8988T (cell line): ENCODE measurements around the gene ADAT2.

Source experiments
- DNase-seq: peaks from one replicate; pipeline ENCODE4 v3.0.0; 2011

The ADAT2 gene

DNA sequence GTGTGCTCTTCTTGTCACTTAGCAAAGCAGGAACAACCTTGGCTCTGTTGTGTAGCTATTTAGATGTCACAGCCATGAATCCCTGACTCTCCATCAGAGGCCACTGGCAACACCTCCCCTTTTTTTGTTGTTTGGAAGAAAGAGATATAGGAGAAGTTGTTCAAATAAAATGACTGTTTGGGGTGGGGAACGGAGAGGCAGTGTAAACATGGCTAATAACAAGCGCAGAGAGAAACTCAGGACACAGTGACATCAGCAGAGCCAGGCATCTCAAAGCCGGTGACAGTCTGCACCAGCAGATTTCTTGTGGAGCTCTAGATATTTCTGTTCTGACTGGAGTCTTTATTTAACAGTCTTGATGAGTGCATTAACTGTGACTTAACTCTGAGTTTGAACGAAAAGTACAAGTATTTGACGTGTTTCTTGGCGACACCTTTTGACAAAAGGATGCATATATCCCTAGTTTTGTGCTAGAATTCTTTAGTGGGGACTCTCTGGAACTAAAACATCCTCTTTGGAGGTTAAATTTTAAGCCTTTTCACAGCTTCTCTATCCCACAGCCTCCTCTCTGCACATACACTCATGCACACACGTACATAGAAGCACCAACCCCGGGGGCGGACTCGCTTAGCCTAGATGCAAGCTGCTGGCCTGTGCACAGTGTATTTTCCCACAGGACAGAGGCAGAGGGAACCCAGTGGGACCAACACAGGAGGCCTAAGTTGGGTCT is 53.8 kb downstream of the ADAT2 start:
- no peak for DNase-seq

DNA sequence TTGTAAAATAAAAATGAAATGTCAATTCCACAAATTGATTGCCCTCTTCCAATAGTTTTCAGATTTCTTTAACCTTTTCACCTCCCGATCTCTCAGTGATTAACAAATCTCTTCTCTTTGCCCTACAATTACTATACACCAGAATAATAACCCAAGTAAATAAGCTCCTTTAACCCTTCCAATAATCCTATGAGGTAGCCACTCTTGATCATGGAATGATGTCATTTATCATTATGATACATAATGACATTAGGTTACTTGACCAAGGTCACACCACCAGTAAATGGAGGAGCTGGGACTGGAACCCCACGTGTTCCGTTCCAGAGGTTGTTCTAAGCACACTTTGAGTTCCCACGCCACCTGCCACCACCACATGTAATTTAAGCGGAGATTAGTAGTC is 54.8 kb downstream of the ADAT2 start:
- DNase-seq, result no peak

DNA sequence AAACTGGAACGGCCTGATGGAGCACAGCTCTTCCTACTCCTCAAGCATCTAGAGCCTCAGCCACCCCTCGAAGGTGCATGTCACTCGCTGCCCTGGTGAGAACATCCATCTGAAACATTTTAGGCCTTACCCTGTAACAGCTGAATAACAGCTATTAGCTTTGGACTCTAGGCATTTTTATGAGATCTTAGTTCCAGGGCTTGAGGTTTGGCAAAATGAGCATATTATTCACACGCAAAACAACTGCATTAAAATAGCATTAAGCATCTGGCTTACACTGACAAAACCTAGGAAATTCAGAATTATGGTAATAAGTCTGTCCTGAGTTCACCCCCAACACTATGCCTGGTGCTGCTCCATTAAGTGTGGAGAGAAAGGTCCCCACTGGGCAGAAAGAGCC is 56.1 kb downstream of the ADAT2 start:
- DNase-seq, result no peak

DNA sequence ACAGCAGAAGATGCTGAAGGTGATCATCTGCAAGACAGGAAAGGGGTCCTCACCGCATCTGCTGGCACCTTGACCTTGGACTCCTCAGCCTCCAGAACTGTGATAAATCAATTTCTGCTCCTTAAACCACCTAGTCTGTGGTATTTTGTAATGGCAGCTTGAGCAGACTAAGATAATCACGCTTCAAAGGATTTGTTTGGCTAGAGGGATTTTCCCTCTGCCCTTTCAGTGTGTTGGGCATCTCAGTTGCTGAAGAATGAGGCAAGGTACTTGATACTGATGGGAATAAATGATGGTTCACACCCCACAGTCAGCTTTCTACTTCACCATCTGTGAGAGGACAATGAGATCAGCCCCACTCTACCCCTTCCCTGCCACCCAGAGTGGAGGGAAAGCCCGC is 60.2 kb downstream of the ADAT2 start:
- DNase-seq, result no peak

DNA sequence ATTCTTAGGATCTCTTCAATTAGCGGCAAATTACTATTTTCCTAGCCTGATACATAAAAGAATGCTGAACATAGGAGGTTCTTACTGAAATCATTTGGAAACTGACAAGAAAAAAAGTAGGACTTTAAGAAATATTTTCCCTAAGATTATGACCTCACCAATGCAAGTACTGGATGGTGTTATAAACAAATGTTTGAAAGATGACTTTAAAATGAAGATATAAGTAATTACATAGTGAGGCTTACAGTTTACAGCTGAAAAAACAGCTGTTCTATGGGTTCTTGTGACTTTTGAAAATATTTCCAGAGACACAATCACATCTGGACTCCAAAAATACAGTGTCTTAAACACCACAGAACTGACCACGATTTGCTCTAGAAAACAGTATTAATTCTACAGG is 64.9 kb downstream of the ADAT2 start:
- no peak for DNase-seq

DNA sequence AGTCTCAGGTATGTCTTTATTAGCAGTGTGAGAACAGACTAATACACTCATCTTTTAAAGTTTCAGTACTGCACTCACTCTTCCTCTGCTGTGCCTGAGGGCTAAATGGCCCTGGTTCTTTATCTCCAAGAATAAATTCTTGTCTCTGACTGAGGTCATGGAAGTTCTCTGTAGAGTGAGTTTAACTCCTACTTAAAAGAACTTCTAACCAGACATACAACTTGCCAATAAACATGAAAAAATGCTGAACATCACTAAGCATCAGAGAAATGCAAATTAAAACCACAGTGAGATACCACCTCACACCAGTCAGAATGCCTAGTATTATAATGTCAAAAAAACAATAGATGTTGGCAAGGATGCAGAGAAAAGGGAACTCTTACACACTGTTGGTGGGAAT is 73.6 kb downstream of the ADAT2 start:
- DNase-seq, result no peak

DNA sequence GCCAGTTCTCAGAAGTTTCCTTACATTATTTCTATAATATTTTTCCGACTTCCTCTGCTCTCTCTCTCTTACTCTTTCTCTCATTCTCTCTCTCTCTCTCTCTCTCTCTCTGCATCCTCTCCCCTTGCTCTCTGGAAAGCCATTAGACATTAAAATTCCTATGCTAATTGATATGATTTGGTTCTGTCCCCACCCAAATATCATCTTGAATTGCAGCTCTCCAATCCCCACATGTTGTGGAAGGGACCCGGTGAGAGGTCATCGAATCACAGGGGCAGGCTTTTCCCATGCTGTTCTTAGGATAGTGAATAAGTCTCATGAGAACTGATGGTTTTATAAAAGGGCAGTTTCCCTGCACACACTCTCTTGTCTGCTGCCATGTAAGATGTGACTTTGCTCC is 74.1 kb downstream of the ADAT2 start:
- no peak for DNase-seq

DNA sequence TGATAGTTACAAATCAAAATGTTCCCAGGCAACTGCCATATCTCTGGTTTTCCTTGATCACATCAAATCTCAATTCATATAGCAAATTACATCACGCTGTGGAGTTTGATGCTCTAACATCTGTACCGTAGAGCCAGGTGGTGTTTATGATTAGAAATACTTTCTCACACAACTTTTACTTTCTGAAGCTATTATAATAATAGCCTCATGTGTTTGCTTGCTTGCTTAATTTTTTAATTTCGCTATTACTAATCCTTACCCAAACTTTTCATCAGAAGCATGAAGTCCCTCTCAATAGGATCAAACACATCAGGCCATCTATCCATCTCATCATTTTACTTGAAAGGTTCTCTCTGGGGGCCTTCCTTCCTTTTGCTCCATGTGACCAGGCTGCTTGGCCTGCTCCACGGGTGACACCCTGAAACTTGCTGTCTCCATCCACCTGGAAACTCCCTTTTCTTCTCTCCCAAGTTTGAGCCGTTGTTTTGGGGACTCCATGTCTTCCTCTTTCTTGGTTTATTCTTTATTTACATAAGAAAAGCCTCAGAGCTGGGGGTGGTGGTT is 75.4 kb downstream of the ADAT2 start:
- DNase-seq, result no peak

DNA sequence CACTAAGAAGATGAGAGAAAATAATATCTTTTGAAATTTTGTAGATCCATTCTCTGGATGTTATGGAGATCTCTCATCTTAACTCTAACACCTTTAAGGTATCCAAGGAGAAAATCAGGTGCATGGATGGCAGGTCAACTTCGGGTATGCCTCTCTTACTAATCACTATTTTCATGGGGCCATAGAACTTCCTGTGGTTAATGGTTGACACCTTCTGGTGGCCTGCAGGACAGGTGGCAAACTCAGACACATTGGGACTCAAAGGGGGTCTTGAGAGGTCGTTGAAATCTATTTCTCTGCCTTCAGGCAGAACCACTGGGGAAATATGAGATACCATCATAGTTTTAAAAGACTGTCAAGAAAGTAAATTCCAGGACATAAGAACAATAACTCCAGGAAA is 76.5 kb downstream of the ADAT2 start:
- DNase-seq, result no peak
